G401 (cell line): ENCODE measurements around the gene MDM1. TPM values are rescaled to one million over a fixed set of nuclear protein-coding genes. Genes with fewer than 3 reads are reported as not detected.

ENCODE experiments used
- DNase-seq: peaks from one replicate; pipeline ENCODE4 v3.0.0-alpha.2; 2015; ENCODE audit warnings: low spot score
- in situ Hi-C: cut with HindIII; loops from 2 replicates; pipeline ENCODE4 v1.10.0; 2016; ENCODE audit warnings: low sequenced_read_pairs, mixed read lengths
- total RNA-seq: library from RNA; depleted of rRNA; stranded (reverse); fragments of >200 nt; shearing (Covaris generic); gene quantifications from 2 replicates; pipeline ENCODE4 v1.2.3, GENCODE V29; 2014

MDM1 gene
- total RNA-seq, 1 experiment from 2014 or later = 12.8 TPM

GRCh38 chr12:68286396-68286795, 45.8 kb downstream of the MDM1 start:
- no peak for DNase-seq
- in situ Hi-C loops = no loop called here

DNA sequence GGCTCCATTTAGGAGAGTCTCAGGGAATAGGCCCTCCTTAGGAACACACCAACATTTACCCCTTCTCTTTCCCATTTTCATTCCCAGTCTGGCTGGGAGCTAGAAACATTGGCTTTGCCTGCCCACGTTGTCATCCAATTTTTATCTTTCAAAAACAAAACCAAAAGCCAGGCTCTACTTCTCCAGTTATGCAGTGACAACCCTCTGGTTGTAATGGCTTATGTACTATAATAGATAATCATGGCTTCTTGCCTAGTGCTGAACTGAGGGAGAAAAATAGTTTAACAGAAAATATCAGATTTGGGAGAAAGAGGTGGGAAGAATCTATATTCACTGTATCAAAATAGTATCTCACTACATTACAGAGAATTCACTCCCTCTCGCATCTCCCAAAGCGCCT, 46.6 kb downstream of the MDM1 start:
- DNase-seq = no peak
- in situ Hi-C loops = no loop called here

GRCh38 chr12:68281322-68282077, 50.7 kb downstream of the MDM1 start:
- in situ Hi-C loops = no loop called here
- no peak for DNase-seq

DNA sequence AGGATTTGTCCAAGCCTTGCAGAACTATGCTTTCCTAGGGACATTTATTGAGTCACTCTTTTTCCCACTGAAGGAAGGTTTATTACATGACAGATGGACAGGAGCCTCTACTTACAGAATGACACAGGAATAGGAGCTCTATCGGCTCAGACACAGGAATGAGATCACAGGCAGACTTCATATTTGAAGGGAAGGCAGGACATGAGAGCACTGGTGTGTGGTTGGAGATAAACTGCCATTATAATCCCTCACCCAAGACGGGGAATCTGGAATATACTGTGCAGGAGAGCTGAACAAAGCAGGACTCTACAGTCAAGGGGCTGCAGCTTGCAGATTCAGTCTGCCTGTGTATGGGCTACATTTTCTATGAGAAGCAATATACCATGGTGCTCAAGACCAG, 51.9 kb downstream of the MDM1 start:
- in situ Hi-C loops = no loop called here

DNA sequence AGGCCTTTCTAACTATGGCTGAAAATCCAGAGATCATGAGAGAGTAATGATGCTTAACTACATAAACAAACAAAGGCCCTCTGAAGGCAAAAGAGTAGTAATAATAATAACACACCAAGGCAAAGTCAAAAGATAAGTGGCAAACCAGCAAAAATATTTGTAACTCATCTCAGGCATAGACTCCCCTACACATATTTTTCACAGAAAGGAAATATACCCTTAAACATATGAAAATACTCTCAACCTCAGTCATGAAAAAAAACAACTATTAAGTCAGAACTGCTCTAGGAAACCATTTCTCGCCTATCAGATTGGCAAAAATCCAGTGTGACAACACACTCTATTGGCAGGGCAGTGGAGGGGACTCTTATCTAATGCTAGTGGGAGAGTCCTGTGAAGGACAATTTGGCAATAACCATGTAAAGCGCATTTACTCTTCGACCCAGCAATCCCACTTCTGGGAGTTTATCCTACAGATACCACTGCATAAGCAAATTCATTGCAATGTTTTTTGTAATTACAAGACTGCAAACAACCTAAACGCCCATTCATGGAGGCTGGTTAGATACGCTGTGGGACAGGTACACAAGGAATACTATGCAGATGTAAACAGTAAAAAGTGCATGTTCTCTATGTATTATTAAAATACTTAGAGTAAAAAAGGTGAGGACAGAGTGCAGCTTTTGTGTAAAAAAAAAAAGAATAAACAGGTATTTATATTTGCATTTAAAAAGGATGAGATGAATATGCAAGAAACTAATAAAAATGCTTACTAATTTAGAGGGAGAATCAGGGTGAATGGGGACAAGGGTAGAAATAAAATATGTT, 52.7 kb downstream of the MDM1 start:
- no peak for DNase-seq
- in situ Hi-C loops = no loop called here

More for the DNA sequence above, 51.9 kb downstream of the MDM1 start:
- no peak for DNase-seq

- in situ Hi-C loops = no loop called here
- no peak for DNase-seq
Observed at GRCh38 chr12:68276402-68276930, 55.7 kb downstream of the MDM1 start.

DNA sequence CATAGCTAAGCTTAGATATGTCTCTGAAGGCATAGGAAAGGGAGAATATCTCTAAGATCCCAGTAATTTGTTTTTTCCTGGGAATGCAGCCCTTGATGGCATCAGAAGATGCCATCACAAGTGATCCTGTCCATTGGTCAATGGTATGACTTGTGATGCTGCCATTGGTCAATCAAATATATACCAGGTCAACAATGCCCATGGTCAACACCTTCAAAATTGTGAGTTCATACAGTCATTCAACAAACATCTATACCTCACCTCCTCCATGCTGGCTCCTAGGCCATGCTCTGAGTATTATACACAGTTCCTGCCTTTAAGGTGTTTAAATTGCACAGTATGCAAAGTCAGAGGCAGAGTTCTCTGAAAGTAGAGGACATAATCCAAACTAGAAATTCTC, 59.4 kb downstream of the MDM1 start:
- DNase-seq = no peak
- in situ Hi-C loops = no loop called here

DNA sequence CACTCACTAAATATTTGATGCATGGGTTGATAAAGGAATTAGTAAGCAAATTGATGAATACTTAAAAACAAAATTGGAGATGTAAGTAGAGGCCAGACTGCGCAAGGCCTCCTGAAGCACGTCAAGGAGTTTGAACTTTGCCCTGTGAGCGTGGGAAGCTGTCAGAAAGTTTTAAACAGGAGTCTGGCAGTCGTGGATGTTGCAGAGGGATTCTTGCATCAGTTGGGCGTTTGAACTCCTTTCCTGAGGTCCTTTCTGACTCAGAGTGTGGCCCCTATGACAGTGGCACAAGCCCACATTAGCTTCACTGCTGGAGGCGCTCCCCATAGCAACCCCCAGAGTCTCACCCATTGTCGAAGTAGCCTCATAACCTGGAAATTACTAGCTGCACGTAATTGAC, 60.8 kb downstream of the MDM1 start:
- in situ Hi-C loops = no loop called here

GRCh38 chr12:68270358-68270757, 61.8 kb downstream of the MDM1 start:
- in situ Hi-C loops = no loop called here
- no peak for DNase-seq

More for the DNA sequence above, 60.8 kb downstream of the MDM1 start:
- no peak for DNase-seq

GRCh38 chr12:68269779-68270178, 62.4 kb downstream of the MDM1 start:
- no peak for DNase-seq
- in situ Hi-C loops = no loop called here

DNA sequence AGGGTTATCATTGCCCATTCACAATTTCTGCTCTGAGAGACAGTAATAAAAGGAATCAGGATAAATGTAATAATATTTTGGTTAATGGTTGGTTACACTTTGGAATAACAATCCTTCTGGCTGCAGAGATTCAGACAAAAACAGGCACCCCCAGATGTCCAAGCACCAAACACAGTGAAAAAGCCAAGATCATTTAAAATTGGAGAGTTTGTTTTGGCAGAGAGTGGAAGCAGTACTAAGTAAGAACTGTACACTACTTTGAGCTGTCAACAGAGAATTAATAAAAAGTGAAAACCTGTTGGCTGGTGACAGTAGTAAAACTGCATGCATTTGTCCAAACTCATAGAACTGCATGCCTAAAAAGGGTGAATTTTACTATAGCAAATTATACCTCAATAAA, 63.2 kb downstream of the MDM1 start:
- no peak for DNase-seq
- in situ Hi-C loops = no loop called here

DNA sequence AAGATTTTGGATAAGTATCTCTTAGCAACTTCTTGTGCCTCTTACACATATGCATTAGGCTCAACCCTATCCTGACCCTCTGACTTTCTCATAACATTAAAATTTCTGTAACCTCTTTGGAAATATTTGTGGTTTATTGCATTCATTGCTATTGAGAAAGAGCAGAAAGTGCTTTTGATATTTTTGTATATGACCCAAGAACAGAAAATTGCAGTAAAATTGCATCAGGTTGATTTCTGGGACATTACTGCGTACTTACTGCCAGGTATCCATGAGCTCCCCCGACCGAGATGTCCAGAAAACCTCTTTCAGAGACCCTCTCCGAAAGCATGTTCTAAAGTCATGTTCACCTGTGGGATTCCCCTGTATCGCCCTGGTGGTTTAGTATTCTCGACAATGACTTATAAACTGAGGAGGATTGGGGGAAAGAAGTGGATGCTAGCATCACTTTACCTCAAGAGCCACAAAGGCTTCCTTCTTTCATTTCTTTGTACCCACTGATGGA, 64.2 kb downstream of the MDM1 start:
- no peak for DNase-seq
- in situ Hi-C loops = no loop called here

DNA sequence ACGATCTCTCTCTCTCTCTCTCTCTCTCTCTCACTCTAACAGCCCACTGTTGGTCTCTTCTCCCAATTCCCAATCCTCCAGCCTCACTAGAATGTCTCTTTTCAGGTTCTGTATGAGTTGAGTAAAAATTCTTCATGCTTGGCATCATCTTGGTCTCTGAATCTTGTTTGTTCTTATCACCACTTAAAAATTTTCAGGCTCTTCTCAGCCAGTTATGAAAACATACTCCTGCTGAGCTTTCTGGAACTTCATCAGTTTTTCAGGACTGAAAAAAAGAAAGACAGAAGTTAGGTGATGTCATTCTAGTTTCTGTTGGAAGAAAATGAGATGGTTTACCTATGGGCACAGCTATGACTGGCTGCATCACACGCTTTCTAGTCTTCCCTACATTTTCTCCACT, 67.3 kb downstream of the MDM1 start:
- in situ Hi-C loops = no loop called here
- no peak for DNase-seq

- in situ Hi-C loops = no loop called here
- no peak for DNase-seq
Observed at GRCh38 chr12:68264158-68264855, 67.9 kb downstream of the MDM1 start.

GRCh38 chr12:68263366-68263765, 68.8 kb downstream of the MDM1 start:
- DNase-seq = no peak
- in situ Hi-C loops = no loop called here

GRCh38 chr12:68261896-68262295, 70.3 kb downstream of the MDM1 start:
- in situ Hi-C loops = no loop called here
- DNase-seq = no peak

DNA sequence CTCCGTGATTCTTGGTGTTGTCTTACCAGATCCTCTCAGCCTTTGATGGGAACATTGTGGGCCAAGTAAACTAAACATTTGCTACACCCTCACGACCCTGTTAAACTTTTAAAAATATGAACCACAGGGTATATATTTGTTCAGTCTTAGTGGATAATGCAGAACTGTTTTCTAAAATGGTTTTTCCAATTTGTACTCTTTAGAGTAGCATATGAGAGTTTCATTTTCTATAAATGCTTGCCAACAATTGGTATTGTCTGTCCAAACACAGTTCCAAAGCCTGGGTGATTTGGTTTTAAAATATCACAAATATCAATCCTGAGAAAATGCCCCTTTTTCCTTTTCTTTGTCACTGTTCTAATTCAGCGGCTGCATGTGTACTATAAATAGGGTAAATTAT, 72.0 kb downstream of the MDM1 start:
- DNase-seq = no peak
- in situ Hi-C loops = no loop called here

DNA sequence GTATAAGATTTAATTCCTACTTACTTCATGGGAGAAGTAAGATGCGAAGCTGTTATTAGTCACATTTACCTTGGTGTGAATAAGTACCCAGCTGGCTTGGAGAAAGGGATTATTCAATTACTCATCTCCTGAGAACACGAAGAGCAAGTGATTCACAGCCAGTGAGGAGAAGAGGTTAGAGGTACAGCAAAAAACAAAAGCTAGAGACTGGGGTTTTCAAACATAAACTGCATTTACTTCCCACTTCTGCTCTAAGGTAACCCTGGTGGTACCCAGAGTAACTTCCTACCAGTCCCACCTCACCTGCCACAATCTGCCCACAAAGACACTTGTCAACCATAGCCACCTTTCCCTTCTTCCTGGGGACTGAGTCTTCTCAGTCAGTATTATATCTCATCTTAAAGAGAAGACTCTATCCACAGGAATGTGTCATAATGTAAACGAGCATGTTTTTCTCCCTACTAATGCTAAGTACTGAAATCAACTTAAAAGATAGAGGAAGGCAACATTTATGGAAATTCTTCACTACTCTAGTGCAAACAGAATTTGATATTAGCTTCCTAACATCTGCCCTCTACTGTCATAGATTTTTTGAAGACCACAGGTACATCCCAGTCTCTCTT, 72.7 kb downstream of the MDM1 start:
- no peak for DNase-seq
- in situ Hi-C loops = no loop called here

GRCh38 chr12:68253504-68253903, 78.7 kb downstream of the MDM1 start, which contains the start of gene IL22:
IL22 (minus strand) TSS chr12:68253604; CDS start chr12:68253448, 156 bp downstream.
- in situ Hi-C loops = no loop called here
- no peak for DNase-seq
